Endothelial cell of umbilical vein (primary cell): ENCODE results near the gene PFKL. TPM values are rescaled to one million over a fixed set of nuclear protein-coding genes. Genes with fewer than 3 reads are reported as not detected.

Experiments used
- BruUV-seq: library from RNA; stranded (reverse); fragments of 400-500 nt; replicated peaks from 2 replicates; lab custom pipeline; 2021; lab: Mats Ljungman, UMichigan
- CTCF ChIA-PET: fragments of 300-600, 350-600 bp; sonication (Branson Sonifier 250); formaldehyde crosslinking; loops from one replicate; lab custom pipeline; 2021; ENCODE audit warnings: antibody characterized with exemption, inconsistent platforms; lab: Charles Lee
- POLR2A ChIA-PET: fragments of 300-600, 350-600 bp; sonication (Branson Sonifier 250); formaldehyde crosslinking; loops from one replicate; lab custom pipeline; 2021; ENCODE audit warnings: antibody characterized with exemption, inconsistent platforms; lab: Charles Lee
- DNase-seq: peaks from one replicate; pipeline ENCODE4 v3.0.0-alpha.2; 2011; ENCODE audit warnings: low read depth, low spot score
- FAIRE-seq: peaks from 2 replicates; lab custom pipeline; 2011; peaks lifted over from hg19 to GRCh38; lab: Jason Lieb, UNC
- H2AFZ ChIP-seq: 2 replicates; pipeline ENCODE4 v1.6.0; 2012; ENCODE audit warnings: low read depth, low read length, control low read depth, inconsistent platforms
- H3K27ac ChIP-seq: 2 replicates; pipeline ENCODE4 v1.5.1; 2011; ENCODE audit warnings: low read depth, mild to moderate bottlenecking, control low read depth, low read length, moderate library complexity; ENCODE audit not compliant: insufficient read depth
- H3K27me3 ChIP-seq, 2 experiments: 2 replicates each; pipeline versions ENCODE4 v1.6.0 to v1.6.1; 2011; ENCODE audit warnings: low read length in 2 of 2, mixed read lengths in 1 of 2; ENCODE audit not compliant: control insufficient read depth in 2 of 2, insufficient read depth in 2 of 2
- H3K36me3 ChIP-seq, 2 experiments: 2 replicates in 1 of 2; 3 replicates in 1 of 2; pipeline ENCODE4 v1.5.1; 2011; ENCODE audit warnings: low read length in 2 of 2, mild to moderate bottlenecking in 1 of 2, moderate library complexity in 1 of 2; ENCODE audit not compliant: control insufficient read depth in 2 of 2, insufficient read depth in 2 of 2; ENCODE audit errors: extremely low read depth in 1 of 2
- H3K4me1 ChIP-seq: 3 replicates; pipeline ENCODE4 v1.5.1; 2011; ENCODE audit warnings: mild to moderate bottlenecking, low read length; ENCODE audit not compliant: control insufficient read depth, insufficient read depth; ENCODE audit errors: extremely low read depth
- H3K4me2 ChIP-seq: 2 replicates; pipeline ENCODE4 v1.6.1; 2011; ENCODE audit warnings: low read length, control low read depth, mixed read lengths; ENCODE audit not compliant: insufficient read depth
- H3K4me3 ChIP-seq, 3 experiments: fragments of 200-600 bp in 1 of 3; sonication (generic), shearing (Covaris generic) in 1 of 3; replicated peaks in 1 of 3; 2 replicates each; pipeline ENCODE4 v1.5.1; 2011 to 2016; ENCODE audit warnings: control low read depth in 3 of 3, low read length in 3 of 3, mild to moderate bottlenecking in 2 of 3, inconsistent platforms in 1 of 3, low read depth in 1 of 3, moderate library complexity in 1 of 3; ENCODE audit not compliant: insufficient read depth in 1 of 3
- H3K79me2 ChIP-seq: 2 replicates; pipeline ENCODE4 v1.6.0; 2012; ENCODE audit warnings: low read length, inconsistent platforms; ENCODE audit not compliant: control insufficient read depth, insufficient read depth
- H3K9ac ChIP-seq: replicated peaks from 2 replicates; pipeline ENCODE3; 2011; ENCODE audit warnings: low read length, control low read depth; ENCODE audit not compliant: insufficient read depth; ENCODE audit errors: extremely low read depth
- H3K9me1 ChIP-seq: replicated peaks from 3 replicates; pipeline ENCODE4 v1.6.0; 2011; ENCODE audit warnings: mild to moderate bottlenecking, low read length; ENCODE audit not compliant: control insufficient read depth, insufficient read depth; ENCODE audit errors: extremely low read depth
- H3K9me3 ChIP-seq: replicated peaks from 2 replicates; pipeline ENCODE4 v1.5.1; 2012; ENCODE audit warnings: low read length, inconsistent platforms; ENCODE audit not compliant: control insufficient read depth, insufficient read depth
- H4K20me1 ChIP-seq: replicated peaks from 2 replicates; pipeline ENCODE3; 2011; ENCODE audit warnings: mild to moderate bottlenecking, low read length; ENCODE audit not compliant: control insufficient read depth, insufficient read depth; ENCODE audit errors: extremely low read depth
- EZH2 ChIP-seq: IDR thresholded peaks from 2 replicates; pipeline ENCODE4 v1.6.1; 2012; ENCODE audit warnings: borderline replicate concordance, low read depth, mild to moderate bottlenecking, moderate library complexity, low read length, inconsistent platforms; ENCODE audit not compliant: severe bottlenecking
- FOS ChIP-seq: IDR thresholded peaks from 2 replicates; pipeline ENCODE4 v1.6.1; 2011; ENCODE audit warnings: mild to moderate bottlenecking, low read length, moderate library complexity, borderline replicate concordance; ENCODE audit not compliant: insufficient read depth
- GATA2 ChIP-seq: IDR thresholded peaks from 2 replicates; pipeline ENCODE4 v1.7.0; 2011; ENCODE audit warnings: low read depth, mild to moderate bottlenecking, moderate library complexity, mixed read lengths, low read length; ENCODE audit not compliant: insufficient read length, insufficient read depth
- JUN ChIP-seq: IDR thresholded peaks from 2 replicates; pipeline ENCODE4 v1.6.1; 2011; ENCODE audit warnings: borderline replicate concordance, low read depth; ENCODE audit not compliant: insufficient read length, insufficient read depth
- MYC ChIP-seq: IDR thresholded peaks from one replicate; pipeline ENCODE4 v1.6.1; 2011; ENCODE audit warnings: mild to moderate bottlenecking, low read depth, low read length
- POLR2A ChIP-seq: IDR thresholded peaks from 2 replicates; pipeline ENCODE4 v1.6.1; 2012; ENCODE audit warnings: low read depth, mild to moderate bottlenecking, control low read depth, low read length
- POLR2AphosphoS5 ChIP-seq: IDR thresholded peaks from 2 replicates; pipeline ENCODE4 v1.6.1; 2012; ENCODE audit warnings: low read depth, mild to moderate bottlenecking, control low read depth, low read length, moderate library complexity; ENCODE audit not compliant: insufficient read depth
- dilution Hi-C: fragments of 300-500 bp; cut with MboI; formaldehyde crosslinking; loops from one replicate; pipeline ENCODE4 v1.15.0; 2019; ENCODE audit warnings: low sequenced_read_pairs; ENCODE audit not compliant: extremely low pct_ligation_motif_present
- intact Hi-C: fragments of 100-400 bp; cut with micrococcal nuclease; formaldehyde crosslinking; loops from one replicate; pipeline ENCODE4 v1.10.0; 2022
- polyA plus RNA-seq, 4 experiments: library from polyadenylated mRNA; depleted of rRNA in 3 of 4; stranded (reverse) in 3 of 4; unstranded in 1 of 4; fragments of >200 nt; gene quantifications; 2 replicates each; pipeline versions ENCODE4 v1.2.1 to v1.2.3, GENCODE V29; 2011 to 2012; ENCODE audit warnings: missing spikeins in 1 of 4
- total RNA-seq: library from RNA; stranded (reverse); gene quantifications from 2 replicates; pipeline ENCODE4 v1.2.3, GENCODE V29; 2021
- TF ChIP-seq, protein P1 (sequence below), 2 donors: IDR thresholded peaks; 1 replicate in 1 of 2; 2 replicates in 1 of 2; pipeline ENCODE4 v1.5.1; 2011; ENCODE audit warnings: low read length in 2 of 2, mild to moderate bottlenecking in 2 of 2, moderate library complexity in 2 of 2, control low read depth in 1 of 2, inconsistent platforms in 1 of 2, low read depth in 1 of 2; ENCODE audit not compliant: insufficient read depth in 1 of 2; ENCODE audit errors: extremely low read depth in 1 of 2
- TF ChIP-seq, protein P2 (sequence below): IDR thresholded peaks from 2 replicates; pipeline ENCODE4 v1.6.1; 2011; ENCODE audit not compliant: insufficient read depth, insufficient read length

The PFKL gene
- total and polyA plus RNA-seq, 2 donors (not counting 3 experiments of a cell fraction or from before 2014, with no cell fraction given) = 137 to 154 TPM

DNA sequence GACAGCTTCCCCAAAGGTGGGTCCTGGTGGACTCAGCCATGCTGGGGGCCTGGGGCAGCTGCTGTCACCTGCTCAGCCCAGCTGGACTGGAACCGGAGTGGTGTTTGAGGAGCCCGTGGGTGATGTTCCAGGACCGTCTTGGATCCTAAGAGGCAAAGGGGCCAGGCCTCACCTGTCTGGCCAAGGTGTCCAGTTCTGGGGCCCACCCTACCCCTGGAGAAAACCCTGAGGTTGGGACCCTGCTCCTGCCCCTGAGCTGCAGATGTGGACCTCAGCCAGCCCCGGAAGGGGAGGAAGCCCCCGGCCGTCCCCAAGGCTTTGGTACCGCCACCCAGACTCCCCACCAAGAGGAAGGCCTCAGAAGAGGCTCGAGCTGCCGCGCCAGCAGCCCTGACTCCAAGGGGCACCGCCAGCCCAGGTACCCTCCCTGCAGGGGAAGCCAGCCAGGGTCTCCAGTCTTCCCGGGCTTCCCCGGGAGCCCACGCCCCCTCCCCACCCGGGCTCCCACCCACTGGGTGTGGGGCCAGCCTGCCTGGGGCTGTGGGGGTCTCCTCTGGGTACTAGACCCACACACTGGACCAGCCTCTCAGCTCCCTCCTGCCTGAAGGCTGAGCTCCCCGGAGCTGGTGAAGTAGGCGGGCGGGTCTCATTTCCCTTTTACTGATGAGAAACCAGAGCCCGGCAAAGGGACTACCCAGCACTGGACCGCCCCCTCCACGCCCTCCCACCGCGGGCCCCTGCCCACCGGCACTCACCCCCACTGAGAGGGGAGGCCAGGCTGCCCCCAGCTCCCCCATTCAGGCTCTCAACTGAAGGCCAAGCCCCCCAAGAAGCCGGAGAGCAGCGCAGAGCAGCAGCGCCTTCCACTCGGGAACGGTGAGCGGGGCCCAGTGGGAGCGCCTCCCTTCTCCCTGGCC is 12.9 kb upstream of the PFKL start:
- H3K9me3 ChIP-seq = no peaks in the 10 kb centered on the region
- no peak for FAIRE-seq
- no peak overlapping the region for H3K4me2 ChIP-seq
- TF ChIP-seq POLR2AphosphoS5 (no peak), EZH2 (no peak), POLR2A (no peak), MYC (no peak), GATA2 (no peak), JUN (no peak), FOS (no peak)
- TF ChIP-seq, protein P1, sequence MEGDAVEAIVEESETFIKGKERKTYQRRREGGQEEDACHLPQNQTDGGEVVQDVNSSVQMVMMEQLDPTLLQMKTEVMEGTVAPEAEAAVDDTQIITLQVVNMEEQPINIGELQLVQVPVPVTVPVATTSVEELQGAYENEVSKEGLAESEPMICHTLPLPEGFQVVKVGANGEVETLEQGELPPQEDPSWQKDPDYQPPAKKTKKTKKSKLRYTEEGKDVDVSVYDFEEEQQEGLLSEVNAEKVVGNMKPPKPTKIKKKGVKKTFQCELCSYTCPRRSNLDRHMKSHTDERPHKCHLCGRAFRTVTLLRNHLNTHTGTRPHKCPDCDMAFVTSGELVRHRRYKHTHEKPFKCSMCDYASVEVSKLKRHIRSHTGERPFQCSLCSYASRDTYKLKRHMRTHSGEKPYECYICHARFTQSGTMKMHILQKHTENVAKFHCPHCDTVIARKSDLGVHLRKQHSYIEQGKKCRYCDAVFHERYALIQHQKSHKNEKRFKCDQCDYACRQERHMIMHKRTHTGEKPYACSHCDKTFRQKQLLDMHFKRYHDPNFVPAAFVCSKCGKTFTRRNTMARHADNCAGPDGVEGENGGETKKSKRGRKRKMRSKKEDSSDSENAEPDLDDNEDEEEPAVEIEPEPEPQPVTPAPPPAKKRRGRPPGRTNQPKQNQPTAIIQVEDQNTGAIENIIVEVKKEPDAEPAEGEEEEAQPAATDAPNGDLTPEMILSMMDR (IDR thresholded peaks at IDR 0.05; ENCODE audit: extremely low read depth in 1 of 2, insufficient read depth in 1 of 2, low read depth in 1 of 2, low read length in 2 of 2) = no peak
- TF ChIP-seq, protein P2, sequence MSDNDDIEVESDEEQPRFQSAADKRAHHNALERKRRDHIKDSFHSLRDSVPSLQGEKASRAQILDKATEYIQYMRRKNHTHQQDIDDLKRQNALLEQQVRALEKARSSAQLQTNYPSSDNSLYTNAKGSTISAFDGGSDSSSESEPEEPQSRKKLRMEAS = no peak
- POLR2A ChIA-PET = no interaction called here
- DNase-seq = no peak
- H4K20me1 ChIP-seq = no peaks in the 10 kb centered on the region
- no peak overlapping the region for H3K27ac ChIP-seq
- peaks cover 0 to 3% of the 10 kb centered on the region in 2 experiments for H3K27me3 ChIP-seq
- H3K79me2 ChIP-seq = no peaks in the 10 kb centered on the region
- dilution Hi-C loops (no loop called here), intact Hi-C loops (no loop called here)
- no peaks in the 10 kb centered on the region for H3K9me1 ChIP-seq
- no peak overlapping the region for H3K4me3 ChIP-seq
- BruUV-seq = no TSS peak
- H3K9ac ChIP-seq = no peak overlapping the region
- no peaks in the 10 kb centered on the region for H3K4me1 ChIP-seq
- CTCF ChIA-PET = interaction anchor here (2.2 kb wide), 1 partner anchor 11 kb away, joined by 11 read pairs; no protein-coding TSS in a partner anchor
- H3K36me3 ChIP-seq = no peaks in the 10 kb centered on the region
- H2AFZ ChIP-seq = no peak overlapping the region
